Middle frontal gyrus (tissue), 1 donor: Measurements from ENCODE around the gene MAP1LC3A.
A peak's percentile ranks its signal among the peaks of the same experiment; 100 is the strongest.

ENCODE experiments used
- DNase-seq: peaks from one replicate; pipeline ENCODE4 v3.0.0-alpha.2; 2015; ENCODE audit warnings: low spot score; ENCODE audit errors: extremely low spot score

Gene MAP1LC3A

GRCh38 chr20:34574861-34575260 lies 16.3 kb downstream of the MAP1LC3A start:
- no peak for DNase-seq

- DNase-seq: no peak
Observed at GRCh38 chr20:34575271-34575670, 16.8 kb downstream of the MAP1LC3A start.

GRCh38 chr20:34575756-34576155 lies 17.2 kb downstream of the MAP1LC3A start:
- DNase-seq: no peak

- DNase-seq: no peak
Observed at GRCh38 chr20:34577061-34577460, 18.5 kb downstream of the MAP1LC3A start.

DNA sequence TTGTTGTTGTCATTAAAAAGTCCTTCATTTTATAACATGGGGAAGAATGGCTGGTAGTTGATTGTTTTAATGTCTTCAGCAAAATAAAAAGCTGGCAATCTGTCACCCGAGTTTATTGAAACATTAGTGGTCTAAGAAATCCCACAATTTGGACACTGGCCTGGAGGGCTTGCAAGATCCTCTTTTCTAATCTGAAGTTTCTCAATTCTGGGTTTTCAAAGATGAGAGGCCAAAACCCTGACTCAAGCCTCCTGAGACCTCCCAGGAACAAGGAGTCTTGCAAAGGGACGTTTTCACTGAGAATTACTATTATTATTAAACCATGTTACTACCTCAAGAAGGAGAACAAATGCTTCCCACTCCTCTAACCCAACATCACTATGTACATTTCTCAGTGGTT lies 19.5 kb downstream of the MAP1LC3A start:
- no peak for DNase-seq

- no peak for DNase-seq
Observed at GRCh38 chr20:34578521-34578920, 20.0 kb downstream of the MAP1LC3A start.

DNA sequence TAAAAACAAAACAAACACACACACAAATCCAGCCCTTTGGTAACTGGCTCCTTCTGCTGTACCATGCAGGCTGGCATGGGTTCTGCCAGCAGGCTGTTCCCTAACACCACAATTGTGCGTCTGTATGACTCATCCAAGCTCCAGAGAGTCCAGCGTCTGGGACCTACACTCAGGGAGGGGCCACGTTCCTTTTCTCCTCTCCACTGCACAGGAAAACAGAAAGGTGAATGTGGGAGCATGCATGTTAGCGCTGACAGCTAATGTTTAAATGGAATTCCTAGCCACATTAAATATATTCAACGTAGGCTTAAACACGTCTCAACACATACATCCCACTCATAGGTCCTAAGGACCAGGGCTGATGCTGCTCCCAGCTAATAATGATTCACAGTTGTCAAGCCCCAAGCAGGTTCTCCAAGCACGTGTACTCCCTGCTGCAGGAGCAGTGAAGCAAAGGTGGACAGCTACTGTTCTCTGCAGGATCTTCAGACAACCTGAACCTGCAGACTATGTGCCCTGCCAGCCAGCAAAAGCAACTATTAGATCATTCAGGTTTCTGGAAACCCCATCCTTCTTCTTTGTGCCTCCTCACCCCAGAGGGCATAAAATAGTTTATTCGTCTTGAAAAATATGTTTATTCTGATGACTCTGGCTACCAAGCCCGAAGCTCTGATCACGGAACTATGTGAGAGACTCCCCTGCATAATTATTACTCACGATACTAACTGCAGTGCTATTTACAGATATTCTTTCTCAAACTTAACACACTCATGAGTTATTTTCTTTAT lies 20.9 kb downstream of the MAP1LC3A start:
- DNase-seq: peak; percentile 82

DNA sequence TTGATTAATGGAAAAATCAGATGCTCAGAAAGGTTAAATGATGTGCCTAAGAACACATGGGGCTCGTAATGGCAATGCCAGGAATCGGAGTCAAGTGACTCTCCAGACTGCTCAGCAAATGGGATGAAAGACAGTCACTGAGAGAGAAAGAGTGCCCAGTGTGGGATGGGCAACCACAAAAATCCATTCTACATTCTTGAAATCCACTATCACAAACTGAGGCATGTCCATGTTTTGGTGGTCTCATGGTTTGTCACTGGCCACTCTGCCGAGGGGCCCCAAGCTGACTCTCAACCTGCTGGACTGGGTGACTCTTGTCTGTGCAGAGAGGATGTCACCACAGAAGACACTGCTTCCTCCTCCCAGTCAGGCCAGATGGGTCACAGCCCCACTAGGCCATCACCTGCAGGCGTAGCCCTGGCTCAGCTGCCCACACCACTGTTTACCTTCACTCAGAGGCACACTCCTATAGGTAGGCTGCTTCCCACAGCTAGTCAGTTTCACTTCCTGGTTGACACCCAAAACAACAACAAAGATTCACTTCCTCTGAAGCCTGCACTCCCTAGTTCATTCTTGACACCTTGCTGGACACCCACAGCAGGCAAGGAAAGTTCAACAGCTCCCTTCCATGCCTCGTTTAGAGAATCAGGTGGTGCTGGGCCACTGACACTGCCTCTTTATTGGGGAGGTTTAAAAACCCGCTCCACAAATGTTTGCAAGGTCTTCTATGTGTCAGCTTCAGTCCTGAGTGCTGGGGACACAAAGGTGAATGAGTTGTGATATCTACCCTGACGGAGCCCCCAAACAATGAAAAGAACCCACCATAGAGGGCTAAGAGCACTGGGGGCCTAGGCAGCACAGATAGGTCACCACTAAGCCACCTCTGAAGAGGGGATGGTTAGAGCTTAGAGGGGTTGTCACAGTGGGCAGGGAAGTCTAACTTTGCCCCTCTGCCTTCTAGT lies 21.7 kb downstream of the MAP1LC3A start:
- DNase-seq: no peak

DNA sequence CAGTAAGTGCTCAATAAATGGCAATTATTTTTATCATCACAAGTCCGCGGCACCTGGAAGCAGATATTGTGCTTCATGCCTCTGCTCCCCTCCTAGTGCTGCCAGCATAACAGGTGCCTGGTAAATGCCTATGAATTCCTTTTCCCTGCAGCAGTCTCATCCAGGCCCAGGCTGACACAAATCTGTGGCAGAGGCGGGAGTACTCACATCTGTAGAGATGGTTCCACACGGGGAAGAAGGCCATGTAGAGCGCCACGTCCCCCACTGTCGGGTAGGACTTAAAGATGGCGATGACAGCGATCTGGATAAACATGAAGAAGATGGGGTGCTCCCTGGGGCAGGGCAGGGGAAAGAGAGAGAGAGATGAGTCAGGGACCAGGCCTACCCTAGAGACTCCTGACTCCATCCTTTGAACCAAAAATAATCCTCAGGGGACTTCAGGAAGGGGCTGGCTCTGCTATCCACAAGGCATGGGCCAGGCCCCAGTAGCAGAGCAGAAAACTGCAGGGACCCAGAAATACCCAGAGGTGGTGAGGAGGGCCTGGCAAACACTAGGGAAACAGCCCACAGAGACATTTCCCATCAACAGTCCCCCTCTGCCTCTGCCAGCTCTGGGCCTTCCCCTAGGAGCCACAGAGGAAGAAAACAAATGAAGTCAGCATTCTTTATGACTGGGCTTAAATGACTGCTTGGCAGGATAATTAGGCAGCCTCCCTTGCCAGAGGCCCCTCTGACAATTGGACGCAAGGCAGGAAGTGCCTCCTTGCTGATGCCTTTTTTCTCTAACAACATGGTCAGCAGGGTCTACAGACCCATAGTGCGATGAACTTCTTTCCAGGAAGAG lies 23.0 kb downstream of the MAP1LC3A start:
- no peak for DNase-seq

DNA sequence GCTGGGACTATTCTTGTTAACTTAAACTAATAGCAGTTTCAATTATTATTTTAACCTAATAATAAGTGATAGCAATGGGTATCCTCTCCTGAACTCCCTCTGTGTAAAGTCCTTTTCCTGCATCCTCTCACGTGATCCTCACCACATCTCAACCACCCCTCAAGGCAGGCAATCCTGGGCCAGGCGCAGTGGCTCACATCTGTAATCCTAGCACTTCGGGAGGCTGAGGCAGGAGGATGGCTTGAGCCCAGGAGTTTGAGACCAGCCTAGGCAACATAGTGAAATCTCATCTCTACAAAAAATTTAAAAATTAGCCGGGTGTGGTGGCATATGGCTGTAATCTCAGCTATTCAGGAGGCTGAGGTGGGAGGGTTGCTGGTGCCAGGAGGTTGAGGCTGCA lies 23.7 kb downstream of the MAP1LC3A start:
- no peak for DNase-seq

DNA sequence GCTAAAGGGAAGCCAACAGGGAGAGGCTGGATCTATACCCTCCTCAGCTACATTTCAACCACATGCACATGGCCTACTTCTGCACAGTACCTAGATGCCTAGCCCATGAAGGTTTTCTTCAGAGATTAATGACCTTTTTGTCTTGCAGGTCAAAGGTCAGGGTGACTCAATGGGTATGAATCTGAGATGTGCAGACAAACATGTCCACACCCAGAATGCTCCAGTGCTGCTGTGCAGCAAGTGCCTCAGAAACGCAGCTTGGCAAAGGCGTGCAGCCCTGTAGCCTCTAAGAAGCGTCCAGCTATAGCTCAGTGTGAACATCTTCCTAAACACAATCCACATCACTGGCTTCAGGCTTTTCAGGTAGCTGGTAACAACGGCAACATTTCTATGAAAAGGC lies 24.4 kb downstream of the MAP1LC3A start:
- no peak for DNase-seq

- DNase-seq: no peak
Observed at GRCh38 chr20:34583544-34583943, 25.0 kb downstream of the MAP1LC3A start.

GRCh38 chr20:34585019-34585418 lies 26.5 kb downstream of the MAP1LC3A start:
- DNase-seq: no peak

DNA sequence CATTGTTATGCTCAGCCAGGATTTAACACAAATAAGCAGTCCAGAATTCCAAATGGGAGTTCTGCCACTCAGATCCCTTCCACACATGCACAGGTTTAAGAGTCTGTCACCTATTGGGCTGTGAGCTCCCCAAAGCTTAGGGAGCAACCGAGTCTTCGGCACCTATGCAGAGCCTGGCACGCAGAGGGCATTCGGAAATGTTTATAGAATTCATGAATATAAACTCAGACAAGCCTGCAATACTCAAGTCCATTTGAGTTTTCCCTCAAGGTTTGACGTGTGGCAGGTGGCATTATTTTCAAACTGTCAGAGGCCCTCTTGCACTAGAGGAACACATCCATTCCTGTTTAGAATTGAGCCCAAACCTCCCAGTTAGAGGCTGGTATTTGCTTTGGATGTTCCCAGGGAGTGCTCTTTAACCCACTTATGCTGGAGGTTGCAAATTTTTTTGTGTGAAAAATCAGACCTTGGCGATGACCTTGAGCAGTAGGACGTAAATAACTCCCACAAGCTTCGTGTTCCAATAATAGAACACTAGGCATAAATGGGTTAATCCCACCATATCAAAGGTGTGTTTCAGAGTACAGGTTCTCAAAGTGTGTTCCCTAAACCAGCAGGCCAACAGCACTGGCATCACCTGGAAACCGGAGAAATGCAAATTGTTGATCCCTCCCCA lies 28.1 kb downstream of the MAP1LC3A start:
- no peak for DNase-seq

DNA sequence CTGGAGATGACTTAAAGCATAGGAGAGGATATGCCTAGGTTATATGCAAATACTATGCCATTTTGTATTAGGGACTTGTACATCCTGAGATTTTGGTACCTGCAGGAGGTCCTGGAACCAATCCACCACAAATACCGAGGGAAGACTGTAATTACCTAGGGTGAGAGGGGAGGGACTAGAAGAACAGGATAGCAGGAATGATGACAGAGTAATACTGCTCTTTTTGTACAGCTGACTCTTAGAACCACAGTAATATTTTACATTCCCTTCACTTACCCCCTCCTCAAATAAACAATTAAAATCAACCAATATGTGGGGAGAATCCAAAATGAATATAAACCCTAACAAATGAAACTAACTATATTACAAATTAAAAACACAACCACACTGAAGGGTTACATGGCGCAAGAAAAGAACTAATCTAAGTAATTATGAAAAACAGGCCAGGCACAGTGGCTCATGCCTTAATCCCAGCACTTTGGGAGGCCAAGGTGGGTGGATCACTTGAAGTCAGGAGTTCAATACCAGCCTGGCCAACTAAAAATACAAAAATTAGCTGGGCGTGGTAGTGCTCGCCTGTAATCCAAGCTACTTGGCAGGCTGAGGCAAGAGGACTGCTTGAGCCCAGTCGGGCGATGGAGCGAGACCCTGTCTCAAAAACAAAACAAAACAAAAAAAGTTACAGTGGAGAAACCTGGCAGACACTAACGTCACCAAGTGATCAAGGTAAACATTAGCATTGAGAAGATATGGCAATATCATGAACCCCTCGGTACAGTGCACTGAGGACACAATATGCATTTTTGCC lies 37.1 kb downstream of the MAP1LC3A start:
- no peak for DNase-seq

- no peak for DNase-seq
Observed at GRCh38 chr20:34600892-34601653, 42.6 kb downstream of the MAP1LC3A start.

GRCh38 chr20:34604980-34605788 lies 46.7 kb downstream of the MAP1LC3A start:
- DNase-seq: no peak

DNA sequence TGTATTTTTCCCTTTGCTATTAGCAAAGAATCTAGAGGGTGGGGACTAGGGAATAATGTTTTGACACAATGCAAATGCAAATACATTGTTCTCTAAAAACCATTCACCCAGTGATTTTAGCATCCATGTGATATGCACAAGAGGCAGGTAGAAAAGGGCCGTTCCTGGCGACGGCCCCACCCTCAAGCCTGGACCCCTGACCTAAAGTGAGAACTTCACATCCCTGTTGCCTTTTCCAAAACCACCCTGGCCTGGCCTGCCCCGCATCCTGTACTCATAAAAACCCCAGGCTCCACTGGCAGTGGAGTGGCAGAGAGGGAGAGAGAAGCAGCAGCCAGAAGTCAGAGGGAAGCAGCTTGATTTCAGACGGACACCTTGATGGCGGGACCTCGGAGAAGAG lies 48.5 kb downstream of the MAP1LC3A start:
- DNase-seq: no peak
